ENCODE results near the gene RCL1. TPM values are rescaled to one million over a fixed set of nuclear protein-coding genes. Genes with fewer than 3 reads are reported as not detected.
"Not testable (repeated sequence)": the region's sequence is repeated elsewhere in the genome, so short reads cannot be mapped to it uniquely, and the experiment has no call there.

The RCL1 gene
- total and polyA plus RNA-seq, 7 donors, result 8.9 to 29.5 (median 16.0) TPM

GRCh38 chr9:4748612-4749011, 44.1 kb upstream of the RCL1 start:
- TF ChIP-seq CTCF (IDR thresholded peaks at IDR 0.05), result no peak
- Histone ChIP-seq H3K27ac (no peak overlapping the region), H3K27me3 (ENCODE audit: insufficient read depth in 3 of 3, low read length in 2 of 3) (no peaks in the 10 kb centered on the region), H3K9me3 (no peaks in the 10 kb centered on the region), H3K4me3 (no peak overlapping the region), H3K4me1 (no peaks in the 10 kb centered on the region), H3K36me3 (ENCODE audit: insufficient read depth in 1 of 2, low read depth in 1 of 2) (no peaks in the 10 kb centered on the region)
- intact Hi-C loops (cut with DNase I), result loop anchor here in 1 of 2 donors (10.0 kb wide), 1 partner anchor 686 kb away; the partner anchor contains the start of gene PLGRKT
- 47 to 83% (median 69%) methylated on average over 5 of the region's 5 CpGs for WGBS, 3 donors
- DNase-seq, result no peak
- ATAC-seq, result peak; percentile 82 to 94 (median 88)

GRCh38 chr9:4750023-4750673, 42.6 kb upstream of the RCL1 start:
- intact Hi-C loops (cut with DNase I), result loop anchor here in 1 of 2 donors (10.0 kb wide), 2 partner anchors 135 to 295 kb away; no protein-coding TSS in a partner anchor
- DNase-seq (no peak), ATAC-seq (peak; percentile 20 to 62 (median 38))
- WGBS, 3 donors, result 32 to 44% (median 38%) methylated on average over 8 of the region's 8 CpGs
- no peak overlapping the region for H3K4me3 ChIP-seq
- TF ChIP-seq CTCF (IDR thresholded peaks at IDR 0.05), result peak; percentile 55
- H3K27ac ChIP-seq, result no peak overlapping the region
- H3K27me3 ChIP-seq (ENCODE audit: insufficient read depth in 3 of 3, low read length in 2 of 3), result no peaks in the 10 kb centered on the region
- no peaks in the 10 kb centered on the region for H3K9me3 ChIP-seq
- H3K36me3 ChIP-seq (ENCODE audit: insufficient read depth in 1 of 2, low read depth in 1 of 2), result no peaks in the 10 kb centered on the region
- no peaks in the 10 kb centered on the region for H3K4me1 ChIP-seq

- not testable (repeated sequence) for H3K36me3 ChIP-seq (ENCODE audit: insufficient read depth in 1 of 2, low read depth in 1 of 2); ATAC-seq; H3K27ac ChIP-seq; H3K9me3 ChIP-seq; H3K4me3 ChIP-seq; H3K4me1 ChIP-seq; H3K27me3 ChIP-seq (ENCODE audit: insufficient read depth in 3 of 3, low read length in 2 of 3); DNase-seq
- intact Hi-C loops (cut with DNase I), result loop anchor here in 1 of 2 donors (10.0 kb wide), 2 partner anchors 130 to 290 kb away; no protein-coding TSS in a partner anchor
These were observed 38.2 kb upstream of the RCL1 start for GRCh38 chr9:4754530-4754929.

- ATAC-seq (no peak), DNase-seq (no peak)
- Histone ChIP-seq H3K9me3 (no peaks in the 10 kb centered on the region), H3K4me3 (no peak overlapping the region), H3K4me1 (no peaks in the 10 kb centered on the region), H3K27ac (no peak overlapping the region), H3K36me3 (ENCODE audit: insufficient read depth in 1 of 2, low read depth in 1 of 2) (no peaks in the 10 kb centered on the region), H3K27me3 (ENCODE audit: insufficient read depth in 3 of 3, low read length in 2 of 3) (no peaks in the 10 kb centered on the region)
- no peak for TF ChIP-seq CTCF (IDR thresholded peaks at IDR 0.05)
- WGBS, 3 donors, result 62 to 66% (median 64%) methylated on average over 5 of the region's 5 CpGs
- intact Hi-C loops (cut with DNase I), result loop anchor here in 1 of 2 donors (10.0 kb wide), 2 partner anchors 130 to 290 kb away; no protein-coding TSS in a partner anchor
These were observed 37.6 kb upstream of the RCL1 start for GRCh38 chr9:4755026-4755609.

- ATAC-seq (no peak), DNase-seq (no peak)
- H3K4me1 ChIP-seq, result no peaks in the 10 kb centered on the region
- H3K27ac ChIP-seq, result no peak overlapping the region
- no peaks in the 10 kb centered on the region for H3K36me3 ChIP-seq (ENCODE audit: insufficient read depth in 1 of 2, low read depth in 1 of 2)
- no peak for TF ChIP-seq CTCF (IDR thresholded peaks at IDR 0.05)
- H3K4me3 ChIP-seq, result no peak overlapping the region
- H3K9me3 ChIP-seq, result no peaks in the 10 kb centered on the region
- WGBS, 3 donors, result 42 to 44% (median 43%) methylated on average over 4 of the region's 4 CpGs
- intact Hi-C loops (cut with DNase I), result loop anchor here in 1 of 2 donors (10.0 kb wide), 2 partner anchors 128 to 288 kb away; no protein-coding TSS in a partner anchor
- no peaks in the 10 kb centered on the region for H3K27me3 ChIP-seq (ENCODE audit: insufficient read depth in 3 of 3, low read length in 2 of 3)
These were observed 36.3 kb upstream of the RCL1 start for GRCh38 chr9:4756420-4756819.

All from psoas muscle (tissue), 8 donors.